GM21367 (cell line): ENCODE measurements around the gene SNX10.

ENCODE experiments used
- ATAC-seq: cut with Tn5 transposase; IDR thresholded peaks from one replicate; pipeline ENCODE4 v1.9.1; 2021; ENCODE audit not compliant: unreplicated experiment

Gene SNX10

DNA sequence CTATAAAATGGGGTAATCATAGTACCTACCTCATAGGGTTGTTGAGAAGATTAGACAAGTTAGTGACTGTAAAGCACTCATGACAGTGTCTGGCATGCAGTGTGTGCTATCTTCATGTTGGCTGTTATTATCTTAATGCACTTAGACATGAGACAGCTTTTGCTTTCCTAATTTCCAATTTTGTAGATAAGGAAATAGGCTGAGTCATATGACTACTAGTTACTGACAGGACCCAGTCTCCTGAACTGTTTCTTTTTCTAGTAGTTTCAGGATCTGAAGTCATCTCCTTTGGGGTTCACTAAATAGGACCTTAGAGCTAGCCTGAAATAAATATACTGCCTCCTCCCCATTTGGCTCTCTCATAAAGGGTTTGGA lies 74.2 kb downstream of the SNX10 start:
- ATAC-seq = no peak

DNA sequence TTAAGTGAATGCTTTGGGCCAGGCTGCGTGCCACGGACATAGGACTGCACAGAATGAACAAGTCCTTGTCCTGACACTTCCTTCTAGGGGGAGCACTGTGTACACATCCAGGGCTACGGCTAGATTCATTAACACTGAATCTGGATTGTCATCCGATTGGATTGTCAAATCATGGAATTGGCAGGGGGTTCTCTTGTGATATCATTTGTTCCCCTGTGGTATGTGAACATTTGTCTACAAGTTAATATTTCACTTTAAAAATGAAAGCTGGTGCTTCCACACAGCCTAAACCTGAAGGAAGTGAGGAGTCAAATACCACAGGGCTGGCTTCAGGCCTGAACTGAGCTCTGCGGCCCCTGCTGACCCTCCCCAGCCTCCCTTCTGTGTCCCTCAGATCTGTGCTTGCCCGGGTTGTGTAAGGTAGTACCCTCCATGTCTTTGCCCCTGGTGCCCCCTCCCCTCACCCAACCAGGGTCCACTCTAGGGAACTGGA lies 75.6 kb downstream of the SNX10 start:
- no peak for ATAC-seq

GRCh38 chr7:26368542-26368941 lies 76.9 kb downstream of the SNX10 start:
- no peak for ATAC-seq

DNA sequence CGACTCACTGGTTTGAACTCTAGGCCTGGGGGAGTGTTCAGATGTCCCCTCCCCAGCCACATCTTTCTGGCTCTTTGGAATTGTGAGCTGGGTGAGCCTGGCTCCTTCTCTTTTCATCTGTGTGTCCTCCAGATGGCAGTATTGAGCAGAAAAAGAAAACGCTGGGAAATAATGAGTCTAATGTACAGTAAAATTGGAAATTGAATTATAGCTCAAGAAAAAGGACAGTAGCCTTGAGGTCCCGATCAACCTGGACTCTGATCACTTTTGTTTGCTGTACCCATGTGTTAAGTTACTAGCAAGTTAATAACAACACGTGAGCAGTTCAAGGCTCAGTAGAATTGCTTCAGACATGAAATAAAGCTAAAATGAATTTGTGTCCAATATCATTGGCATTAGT lies 77.9 kb downstream of the SNX10 start:
- ATAC-seq = no peak

GRCh38 chr7:26370011-26370410 lies 78.3 kb downstream of the SNX10 start:
- ATAC-seq = no peak

GRCh38 chr7:26372249-26372648 lies 80.6 kb downstream of the SNX10 start:
- no peak for ATAC-seq

GRCh38 chr7:26372704-26373103 lies 81.0 kb downstream of the SNX10 start:
- ATAC-seq = no peak

DNA sequence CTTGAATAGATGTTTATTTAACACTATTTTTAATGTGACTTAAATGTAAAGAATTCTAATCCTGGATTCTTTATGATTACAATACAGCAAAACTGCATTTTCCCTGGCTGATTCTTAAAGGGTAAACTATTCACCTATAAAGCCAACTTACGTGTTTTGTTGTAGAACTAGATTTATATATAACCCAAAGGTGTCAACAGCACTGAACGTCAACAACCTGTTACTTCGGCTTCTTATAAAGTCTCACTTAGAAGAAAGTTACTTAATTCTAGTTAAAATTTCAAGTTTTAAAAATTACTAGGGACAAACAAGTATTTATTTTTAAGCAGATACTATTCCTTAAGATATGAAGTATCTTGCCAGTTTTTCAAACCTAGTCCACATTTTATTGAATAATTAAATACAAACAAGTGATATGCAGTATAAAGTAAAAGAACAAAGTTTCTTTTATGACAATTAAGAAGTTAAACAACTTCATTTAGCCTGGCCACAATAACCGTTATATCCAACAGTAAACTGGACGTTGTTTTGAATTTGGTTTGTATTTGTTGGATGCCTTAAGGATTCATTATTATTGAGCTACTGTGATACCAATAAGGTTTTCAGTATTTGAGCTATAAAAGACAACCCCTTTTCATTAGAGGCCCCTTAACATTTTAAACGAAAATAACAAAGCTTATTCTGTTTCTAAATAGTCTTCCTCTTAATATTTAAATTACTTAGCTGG lies 83.1 kb downstream of the SNX10 start:
- no peak for ATAC-seq

DNA sequence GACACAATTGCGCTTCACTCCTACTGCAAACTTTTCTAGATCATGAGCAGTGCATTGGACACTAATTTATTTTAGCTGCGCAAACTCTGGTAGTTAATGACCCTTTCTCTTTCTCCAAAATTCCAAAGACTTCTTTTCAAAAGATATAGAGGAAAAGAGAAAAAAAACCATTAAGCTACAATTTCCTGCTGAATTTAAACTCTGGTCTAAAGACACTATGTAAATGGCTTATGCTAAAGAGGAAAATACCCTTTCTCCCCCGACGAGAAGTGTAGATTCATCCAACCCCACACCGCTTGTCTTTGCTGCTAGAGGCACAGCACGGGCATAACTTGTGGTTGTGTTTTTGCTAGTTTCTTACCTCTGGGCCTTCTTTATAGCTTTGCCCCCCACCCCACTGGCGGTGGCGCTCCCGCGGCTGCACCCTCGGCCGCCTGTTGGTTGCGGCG lies 84.1 kb downstream of the SNX10 start:
- peak; percentile 4 for ATAC-seq

DNA sequence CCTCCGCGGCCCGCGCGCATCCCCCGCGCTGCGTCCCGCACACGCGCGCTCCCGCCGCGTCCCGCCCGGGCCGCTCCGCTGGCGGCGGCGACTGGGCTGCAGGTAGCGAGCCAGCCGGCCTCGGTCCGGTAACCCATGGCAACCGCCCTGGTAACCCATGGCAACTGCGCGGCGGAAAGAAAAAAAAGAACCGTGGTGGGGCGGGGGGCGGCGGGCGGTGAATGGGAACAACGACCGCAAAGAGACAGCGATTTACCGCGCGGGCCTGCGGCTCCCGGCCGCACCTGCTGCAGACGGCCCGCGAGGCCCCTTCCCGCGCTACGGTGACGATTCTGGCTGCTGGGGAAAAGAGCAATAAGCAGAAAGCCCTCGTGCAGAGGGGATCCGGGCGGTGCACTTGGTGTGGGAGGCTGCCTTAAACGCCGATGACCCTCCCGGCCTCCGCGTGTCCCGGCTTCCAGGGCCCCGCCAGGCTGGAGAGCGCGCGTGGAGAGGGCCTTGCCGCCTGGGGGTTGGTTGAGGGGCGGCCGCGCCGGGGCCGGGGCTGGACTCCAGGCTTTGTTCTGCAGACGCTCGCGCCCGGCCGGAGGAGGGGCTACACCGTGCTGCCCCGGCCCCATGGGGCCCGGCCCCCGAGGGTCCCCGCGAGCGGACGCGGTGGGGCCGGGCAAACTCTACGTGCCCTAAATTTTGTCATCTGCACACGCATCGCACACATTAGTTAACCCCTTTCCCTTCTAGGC lies 84.7 kb downstream of the SNX10 start:
- peak; percentile 34 for ATAC-seq

DNA sequence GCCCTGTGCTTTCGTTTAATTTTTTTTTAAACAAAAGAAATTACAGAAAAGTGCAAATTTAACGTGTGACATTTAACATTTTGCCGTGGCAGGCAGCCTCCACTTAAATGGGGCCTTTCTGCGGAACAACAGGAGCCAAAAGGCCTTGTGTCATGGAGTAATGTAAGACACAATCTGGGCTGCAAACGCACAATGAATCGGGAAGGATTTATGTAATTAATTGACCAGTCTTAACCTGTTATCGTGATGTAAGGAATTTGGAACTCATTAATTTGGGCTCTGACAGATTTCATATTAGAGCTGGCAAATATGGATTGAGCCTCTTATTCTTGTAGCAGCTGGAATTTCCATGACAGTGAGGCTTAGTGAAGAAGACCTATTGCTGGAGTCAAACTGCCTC lies 86.4 kb downstream of the SNX10 start:
- no peak for ATAC-seq

DNA sequence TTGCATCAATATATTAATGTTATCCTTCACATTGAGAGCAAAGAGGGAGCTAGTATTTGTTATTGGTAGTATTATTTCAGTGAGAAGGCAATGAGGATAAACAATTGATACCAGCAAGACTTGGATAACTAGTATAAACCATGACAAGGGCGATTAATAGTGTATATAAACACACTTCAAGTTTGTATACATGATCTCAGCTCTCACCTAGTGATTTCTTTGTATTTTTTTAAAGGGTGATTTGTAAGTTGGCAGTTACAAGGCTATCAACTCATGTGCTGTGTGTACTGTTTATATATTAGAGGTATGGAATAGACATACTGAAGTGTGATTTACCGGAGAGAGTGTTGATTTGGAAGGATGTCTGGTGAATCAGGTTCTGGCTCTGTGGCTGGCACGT lies 88.0 kb downstream of the SNX10 start:
- ATAC-seq = no peak

DNA sequence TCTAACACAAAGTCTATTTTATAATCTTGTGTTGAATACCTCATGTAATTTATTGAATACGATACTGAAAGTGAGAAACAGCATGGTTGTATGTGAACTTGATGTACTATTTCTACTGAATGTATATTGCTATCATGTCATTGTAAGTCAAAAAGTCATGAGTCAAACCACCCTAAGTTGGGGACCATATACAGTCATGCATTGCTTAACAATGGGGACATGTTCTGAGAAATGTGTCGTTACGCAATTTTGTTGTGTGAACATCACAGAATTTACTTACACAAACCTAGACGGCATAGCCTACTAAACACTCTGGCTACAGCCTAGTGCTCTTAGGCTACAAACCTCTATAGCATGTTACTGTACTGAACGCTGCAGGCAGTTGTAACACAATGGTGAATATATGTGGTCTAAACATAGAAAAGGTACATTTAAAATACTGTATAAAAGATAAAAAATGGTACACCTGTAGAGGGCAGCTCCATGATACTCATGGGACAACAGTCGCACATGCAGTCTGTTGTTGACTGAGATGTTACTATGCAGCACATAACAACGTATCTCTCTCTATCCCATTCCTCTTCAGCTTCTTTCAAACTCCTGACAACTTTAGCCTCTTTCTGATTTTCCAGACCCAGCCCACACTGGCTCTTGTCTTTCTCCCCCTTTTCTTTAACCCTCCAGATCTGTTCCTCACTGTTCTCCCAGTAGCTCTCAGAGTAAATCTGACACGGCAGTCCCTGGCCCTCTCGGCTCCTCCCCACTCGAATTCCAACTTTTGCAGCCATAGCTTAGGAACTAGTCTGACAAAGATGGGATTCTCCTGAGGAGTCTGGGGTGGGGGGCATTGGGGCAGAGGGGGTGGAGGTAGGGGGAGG lies 90.1 kb downstream of the SNX10 start:
- ATAC-seq = no peak

DNA sequence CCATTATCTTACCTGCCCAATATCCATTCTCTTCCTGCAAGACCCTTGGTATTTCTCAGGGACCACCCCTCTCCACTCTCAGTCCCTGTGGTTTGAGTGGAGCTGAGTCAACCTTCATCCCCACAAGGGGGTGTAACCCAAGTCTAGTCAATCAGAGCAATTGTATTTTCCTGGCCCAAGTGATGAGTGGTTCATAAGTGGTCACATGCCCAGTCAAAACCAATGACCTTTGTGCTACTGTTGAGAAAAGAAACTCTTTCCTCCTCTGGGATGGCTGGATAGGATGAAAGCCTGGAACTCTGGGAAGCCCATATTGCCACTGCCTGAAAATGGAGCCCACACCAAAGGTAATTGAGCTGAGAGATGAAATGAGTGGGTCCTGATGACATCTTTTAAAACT lies 93.6 kb downstream of the SNX10 start:
- ATAC-seq = no peak

DNA sequence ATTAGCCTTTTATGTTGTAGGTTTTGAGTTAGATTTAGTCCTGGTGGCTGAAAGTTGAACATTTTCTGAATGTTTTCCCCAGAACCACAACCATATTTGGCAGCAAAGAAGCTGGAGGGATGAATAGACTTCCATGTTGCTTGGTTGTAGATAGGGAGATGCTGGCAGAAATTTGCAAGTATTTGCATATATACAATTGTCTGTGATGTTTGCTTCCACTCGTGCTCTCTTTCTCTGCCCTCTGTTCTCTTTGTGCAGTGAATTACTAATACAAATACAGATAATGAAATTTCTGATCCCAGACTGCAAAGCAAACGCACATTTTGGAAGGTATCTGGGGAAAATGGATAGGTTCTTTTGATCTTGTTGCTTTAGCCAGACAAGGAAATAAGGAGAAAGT lies 96.1 kb downstream of the SNX10 start:
- ATAC-seq = no peak

DNA sequence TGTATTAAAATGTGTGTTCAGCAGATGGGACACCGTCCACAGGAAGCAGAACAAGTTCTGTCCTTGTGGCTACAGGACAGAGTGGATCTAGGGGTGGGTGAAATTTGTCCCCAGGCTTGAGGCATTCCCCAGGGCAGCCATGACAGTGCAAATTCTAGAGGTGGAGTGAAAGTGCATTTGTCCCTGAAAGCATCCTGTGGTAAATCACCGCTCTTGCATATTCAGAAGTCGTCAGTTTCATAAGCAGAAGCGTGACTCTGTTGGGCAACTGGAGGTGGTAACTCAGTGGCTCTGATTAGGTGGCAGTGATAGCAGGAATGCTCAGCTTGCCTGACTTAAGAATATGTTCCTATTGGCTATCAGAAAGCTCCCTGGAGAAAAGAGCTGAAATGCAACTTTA lies 96.6 kb downstream of the SNX10 start:
- no peak for ATAC-seq

- ATAC-seq = no peak
These were observed 98.4 kb downstream of the SNX10 start for GRCh38 chr7:26390016-26390415.

- ATAC-seq = no peak
These were observed 102.2 kb downstream of the SNX10 start for GRCh38 chr7:26393818-26394217.

DNA sequence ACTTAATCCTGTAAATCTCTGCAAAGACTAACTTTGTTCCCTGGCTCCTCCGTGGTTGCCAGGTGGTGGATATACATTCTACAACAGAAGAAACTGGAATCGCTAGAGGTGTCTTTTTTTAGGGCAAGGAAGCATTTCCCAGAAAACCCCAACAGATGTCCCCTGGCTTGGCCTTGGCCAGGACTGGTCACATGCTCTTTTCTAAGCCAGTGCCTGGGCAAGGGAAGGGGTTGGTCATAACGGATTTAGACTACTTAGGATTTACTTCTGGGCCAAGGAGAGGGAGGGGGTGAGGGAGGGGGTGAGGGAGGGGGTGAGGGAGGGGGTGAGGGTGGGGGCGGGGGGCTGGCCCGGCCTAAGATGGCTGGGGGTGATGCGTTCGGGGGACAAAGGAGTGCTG lies 105.7 kb downstream of the SNX10 start:
- ATAC-seq = no peak

GRCh38 chr7:26397796-26398426 lies 106.2 kb downstream of the SNX10 start:
- ATAC-seq = peak; percentile 18

- peak; percentile 38 for ATAC-seq
These were observed 106.7 kb downstream of the SNX10 start for GRCh38 chr7:26398427-26398755.
